Heart left ventricle (tissue), 13 donors: ENCODE data around the gene DNAJC27.

Experiments
- CTCF ChIP-seq, 12 donors: fragments of 200-600 bp; sonication (generic) in 4 of 12; IDR thresholded peaks; one replicate each; pipeline versions ENCODE4 v1.5.0 to v1.8.0; 2018 to 2022; ENCODE audit warnings: antibody characterized with exemption in 12 of 12, mild to moderate bottlenecking in 5 of 12
- POLR2A ChIP-seq, 2 donors: fragments of 450-650 bp; IDR thresholded peaks; one replicate each; pipeline ENCODE4 v1.6.1; 2017; ENCODE audit warnings: antibody characterized with exemption in 2 of 2, mild to moderate bottlenecking in 2 of 2, moderate library complexity in 2 of 2
- donor health status: ischemic (EF 13 %, LVEDD 7.1; RV severe dilation, severe dysfunction).
- donor health status: DM: no; HTN: yes; CAD: no.
- donor health status: DM: no; HTN: no; CAD: no.
- donor health status: ischemic (EF 25% LVEDD 6.9; RV normal size, moderate dysfunction).
- donor health status: ischemic (EF 25% LVEDD 5.7; RV mildly dilated, moderate dysfunction).
- donor health status: ischemic (EF 35%, LVEDD 5.7; RV mildly dilated, moderate dysfunction).
- donor health status: nonischemic (EF 11% LVEDD 7.7; RV severe dilation, severe dysfunction).
- donor health status: DM: yes; HTN: yes; CAD: no.
- donor health status: PGD.
- donor health status: ischemic (EF 29% LVEDD 5.4; RV normal size, mild dysfunction).
- donor health status: nonischemic (EF 23%, LVEDD 6.1; RV moderate dilation, normal function).

- TF ChIP-seq CTCF (IDR thresholded peaks at IDR 0.05): no peak
- TF ChIP-seq POLR2A (IDR thresholded peaks at IDR 0.05): no peak
These were observed 29.0 kb upstream of the DNAJC27 start for GRCh38 chr2:25000503-25001324.
